Dermis blood vessel endothelial cell (primary cell): ENCODE results near the gene ATAD1. TPM values are rescaled to one million over a fixed set of nuclear protein-coding genes. Genes with fewer than 3 reads are reported as not detected.
"Not testable (repeated sequence)": the region's sequence is repeated elsewhere in the genome, so short reads cannot be mapped to it uniquely, and the experiment has no call there.

Experiments
- DNase-seq: peaks from one replicate; pipeline ENCODE4 v3.0.0; 2010
- total RNA-seq: library from RNA; depleted of rRNA; stranded (reverse); fragments of >200 nt; gene quantifications from 2 replicates; pipeline ENCODE4 v1.2.3, GENCODE V29; 2014

ATAD1 gene
- total RNA-seq, 1 donor from 2014 or later = 34.9 TPM

- not testable (repeated sequence) for DNase-seq
These were observed 16.1 kb downstream of the ATAD1 start for GRCh38 chr10:87801813-87802435.

DNA sequence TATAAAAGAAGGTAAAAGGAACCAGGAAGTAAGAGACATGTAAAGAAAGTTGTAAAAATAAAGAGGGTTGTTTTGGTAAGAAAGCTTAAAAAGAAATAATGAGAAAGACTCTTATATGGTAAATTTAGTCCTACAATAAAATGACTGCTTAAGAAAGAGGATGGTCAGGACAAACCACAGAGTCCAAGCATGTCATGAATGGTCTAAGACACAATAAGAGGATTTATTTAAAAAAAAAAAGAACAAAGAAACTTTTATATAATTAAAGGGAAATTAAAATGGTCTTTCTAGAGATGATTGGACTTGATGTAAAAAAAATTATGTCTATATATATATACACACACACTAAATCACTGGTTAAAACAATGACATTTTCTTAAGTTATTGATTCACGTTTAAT lies 18.2 kb downstream of the ATAD1 start:
- no peak for DNase-seq

- DNase-seq = no peak
These were observed 19.9 kb downstream of the ATAD1 start for GRCh38 chr10:87798082-87798481.

GRCh38 chr10:87794285-87794684 lies 23.7 kb downstream of the ATAD1 start:
- DNase-seq = no peak

GRCh38 chr10:87790185-87790584 lies 27.8 kb downstream of the ATAD1 start:
- no peak for DNase-seq

GRCh38 chr10:87786421-87786820 lies 31.6 kb downstream of the ATAD1 start:
- DNase-seq = no peak

GRCh38 chr10:87782721-87783120 lies 35.3 kb downstream of the ATAD1 start:
- no peak for DNase-seq

GRCh38 chr10:87781545-87781944 lies 36.5 kb downstream of the ATAD1 start:
- no peak for DNase-seq

- DNase-seq = no peak
These were observed 41.7 kb downstream of the ATAD1 start for GRCh38 chr10:87776328-87776727.

GRCh38 chr10:87775766-87776165 lies 42.3 kb downstream of the ATAD1 start:
- DNase-seq = peak; percentile 70

DNA sequence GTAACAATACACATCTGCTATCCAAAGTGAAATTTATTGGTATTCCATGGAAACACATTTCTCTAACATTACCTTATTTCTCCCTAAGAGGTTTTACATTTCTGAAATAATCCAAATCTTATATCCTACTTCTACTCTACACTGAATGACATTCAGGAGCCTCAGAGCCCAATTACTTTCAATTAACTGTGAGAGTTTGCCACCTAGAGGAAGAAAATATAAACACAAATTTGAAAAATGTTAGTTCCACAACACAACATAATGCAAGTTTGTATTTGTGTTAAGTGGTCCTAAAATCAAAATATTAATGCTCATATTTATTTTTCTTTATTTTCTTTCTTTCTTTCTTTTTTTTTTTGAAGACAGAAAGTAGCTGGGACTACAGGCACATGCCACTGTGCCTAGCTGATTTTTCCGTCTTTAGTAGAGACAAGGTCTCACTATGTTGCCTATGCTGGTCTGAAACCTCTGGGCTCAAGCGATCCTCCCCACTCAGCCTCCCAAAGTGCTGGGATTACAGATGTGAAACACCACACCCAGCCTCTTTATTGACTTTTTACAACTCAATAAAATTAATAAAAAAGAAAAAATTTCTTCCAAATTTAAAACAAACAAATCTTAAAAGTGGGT lies 46.0 kb downstream of the ATAD1 start:
- DNase-seq = peak; percentile 65

DNA sequence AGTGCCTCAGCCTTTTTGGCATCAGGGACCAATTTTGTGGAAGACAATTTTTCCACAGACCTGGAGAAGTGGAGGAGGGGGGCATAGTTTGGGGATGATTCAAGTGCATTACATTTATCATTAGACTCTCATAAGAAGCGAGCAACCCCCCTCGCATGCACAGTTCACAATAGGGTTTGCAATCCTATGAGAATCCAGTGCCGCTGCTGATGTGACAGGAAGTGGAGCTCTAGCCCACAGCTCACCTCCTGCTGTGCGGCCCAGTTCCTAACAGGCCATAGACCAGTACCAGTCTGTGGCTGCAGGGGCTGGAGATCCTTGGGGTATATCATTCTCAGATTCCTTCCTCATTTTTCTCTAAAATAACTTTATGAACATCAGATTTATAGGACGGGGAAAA lies 50.8 kb downstream of the ATAD1 start:
- DNase-seq = no peak

GRCh38 chr10:87765666-87766376 lies 52.2 kb downstream of the ATAD1 start:
- no peak for DNase-seq

GRCh38 chr10:87764072-87764934 lies 53.7 kb downstream of the ATAD1 start:
- DNase-seq = no peak

GRCh38 chr10:87763086-87763861 lies 54.8 kb downstream of the ATAD1 start:
- DNase-seq = no peak

DNA sequence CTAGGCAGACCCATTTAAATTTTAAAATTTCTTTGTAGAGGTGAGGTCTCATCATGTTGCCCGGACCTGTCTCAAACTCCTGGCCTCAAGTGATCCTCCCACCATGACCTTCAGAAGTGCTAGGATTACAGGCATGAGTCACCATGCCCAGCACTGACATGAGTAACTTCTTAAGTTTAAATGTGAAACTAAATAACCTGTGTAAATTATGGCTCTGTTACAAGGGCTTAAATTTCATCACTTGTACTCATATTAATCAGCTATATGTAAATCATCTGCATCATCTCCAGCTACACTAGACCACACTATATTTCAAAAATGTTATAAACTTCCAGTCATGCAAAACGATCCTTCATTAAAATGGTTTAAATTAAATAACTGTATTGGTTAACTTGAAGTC lies 56.1 kb downstream of the ATAD1 start:
- DNase-seq = peak; percentile 66

DNA sequence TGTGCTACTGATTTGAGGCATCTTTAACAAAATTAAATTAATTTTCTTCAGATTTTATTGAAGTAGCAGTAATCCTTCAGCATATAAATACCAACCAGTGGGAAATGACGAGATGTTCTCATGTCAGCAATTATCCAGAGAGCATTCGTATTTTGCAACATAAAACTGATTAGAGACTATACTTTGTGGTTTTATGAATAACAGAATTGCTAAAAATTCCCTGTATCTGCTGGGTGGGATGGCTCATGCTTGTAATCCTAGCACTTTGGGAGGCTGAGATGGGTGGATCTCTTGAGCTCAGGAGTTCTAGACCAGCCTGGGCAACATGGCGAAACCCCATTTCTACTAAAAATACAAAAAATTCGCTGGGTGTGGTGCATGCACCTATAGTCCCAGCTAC lies 56.9 kb downstream of the ATAD1 start:
- DNase-seq = no peak

DNA sequence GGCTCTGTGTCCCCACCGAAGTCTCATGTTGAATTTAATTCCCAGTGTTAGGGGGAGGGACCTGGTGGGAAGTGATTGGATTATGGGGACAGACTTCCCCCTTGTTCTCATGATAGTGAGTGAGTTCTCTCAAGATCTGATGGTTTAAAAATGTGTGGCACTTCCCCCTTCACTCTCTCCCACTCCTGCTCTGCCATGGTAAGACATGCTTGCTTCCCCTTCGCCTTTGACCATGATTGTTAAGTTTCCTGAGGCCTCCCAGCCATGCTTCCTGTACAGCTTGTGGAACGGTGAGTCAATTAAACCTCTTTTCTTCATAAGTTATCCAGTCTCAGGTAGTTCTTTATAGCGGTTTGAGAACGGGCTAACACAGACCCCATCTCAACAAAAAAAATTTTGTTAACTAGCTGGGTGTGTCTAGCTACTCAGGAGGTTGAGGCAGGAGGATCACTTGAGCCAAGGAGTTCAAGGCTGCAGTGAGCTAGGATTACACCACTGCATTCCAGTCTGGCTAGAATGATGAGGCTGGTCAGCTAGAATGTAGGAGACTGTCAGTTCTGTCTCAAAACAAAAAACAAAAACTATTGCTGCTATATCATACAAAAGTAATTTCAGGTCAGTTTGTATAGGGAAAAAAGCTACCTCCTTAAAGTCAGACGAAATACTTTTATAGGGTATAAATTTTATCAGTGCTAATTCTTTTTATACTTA lies 57.7 kb downstream of the ATAD1 start:
- peak; percentile 89 for DNase-seq

DNA sequence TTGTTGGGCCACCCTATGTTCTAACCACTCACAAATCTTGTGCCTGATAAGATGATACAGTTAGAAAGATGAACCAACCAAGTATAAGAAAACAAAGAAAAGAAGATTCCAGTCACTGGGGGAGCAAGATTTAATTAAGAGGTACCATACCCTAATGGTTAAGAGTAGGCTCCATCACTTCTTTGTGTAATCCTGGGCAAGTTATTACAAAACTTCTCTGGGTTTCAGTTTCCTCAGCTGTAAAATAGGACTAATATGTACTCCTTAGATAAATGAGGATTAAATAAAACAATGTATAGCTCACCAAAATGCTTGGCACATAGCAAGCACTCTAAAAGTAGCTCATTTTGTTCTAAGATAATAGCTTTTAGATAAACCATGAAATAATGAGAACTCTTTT lies 58.5 kb downstream of the ATAD1 start:
- DNase-seq = no peak

- DNase-seq = no peak
These were observed 60.3 kb downstream of the ATAD1 start for GRCh38 chr10:87757685-87758084.

DNA sequence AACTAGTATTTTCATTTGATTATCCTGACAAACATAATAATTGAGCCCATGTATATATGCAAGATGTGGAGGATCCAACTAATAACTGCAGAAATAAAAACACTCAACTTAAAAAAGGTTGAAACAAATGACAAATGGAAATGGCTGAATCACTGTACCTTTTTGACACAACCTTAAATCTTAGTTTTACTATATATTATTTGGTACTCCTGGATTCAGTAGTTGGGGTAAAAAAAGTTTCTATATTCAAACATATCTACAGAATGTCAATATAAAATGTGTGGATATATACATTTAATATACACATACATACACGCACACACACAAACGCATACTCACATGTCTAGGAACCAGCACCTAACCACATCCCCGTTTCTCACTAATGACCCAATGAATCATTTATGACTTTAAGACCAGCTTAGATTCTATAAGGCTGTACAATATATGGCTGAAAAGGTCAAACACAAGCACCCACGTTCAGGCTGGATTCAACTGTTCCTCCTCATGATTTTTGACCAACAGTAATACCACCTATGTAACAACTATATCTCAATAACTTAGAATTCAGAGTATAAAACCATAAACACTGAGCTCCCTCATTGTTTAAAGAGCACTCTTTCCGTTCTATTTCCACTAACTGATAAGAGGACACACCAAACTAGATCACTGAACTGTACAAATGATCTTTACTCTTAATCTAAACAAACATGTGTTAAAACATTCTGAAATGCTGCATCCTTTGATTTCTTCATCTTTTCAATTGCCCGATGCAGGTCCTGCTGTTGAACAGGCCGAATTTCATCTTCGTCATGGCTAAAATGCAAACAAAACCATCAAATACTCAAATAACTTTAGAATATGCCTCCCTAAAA lies 63.8 kb downstream of the ATAD1 start:
- no peak for DNase-seq
